ENCODE data around the gene GPRC5B. TPM values are rescaled to one million over a fixed set of nuclear protein-coding genes. Genes with fewer than 3 reads are reported as not detected.

The GPRC5B gene
- total RNA-seq, 1 experiment from 2014 or later: not detected

DNA sequence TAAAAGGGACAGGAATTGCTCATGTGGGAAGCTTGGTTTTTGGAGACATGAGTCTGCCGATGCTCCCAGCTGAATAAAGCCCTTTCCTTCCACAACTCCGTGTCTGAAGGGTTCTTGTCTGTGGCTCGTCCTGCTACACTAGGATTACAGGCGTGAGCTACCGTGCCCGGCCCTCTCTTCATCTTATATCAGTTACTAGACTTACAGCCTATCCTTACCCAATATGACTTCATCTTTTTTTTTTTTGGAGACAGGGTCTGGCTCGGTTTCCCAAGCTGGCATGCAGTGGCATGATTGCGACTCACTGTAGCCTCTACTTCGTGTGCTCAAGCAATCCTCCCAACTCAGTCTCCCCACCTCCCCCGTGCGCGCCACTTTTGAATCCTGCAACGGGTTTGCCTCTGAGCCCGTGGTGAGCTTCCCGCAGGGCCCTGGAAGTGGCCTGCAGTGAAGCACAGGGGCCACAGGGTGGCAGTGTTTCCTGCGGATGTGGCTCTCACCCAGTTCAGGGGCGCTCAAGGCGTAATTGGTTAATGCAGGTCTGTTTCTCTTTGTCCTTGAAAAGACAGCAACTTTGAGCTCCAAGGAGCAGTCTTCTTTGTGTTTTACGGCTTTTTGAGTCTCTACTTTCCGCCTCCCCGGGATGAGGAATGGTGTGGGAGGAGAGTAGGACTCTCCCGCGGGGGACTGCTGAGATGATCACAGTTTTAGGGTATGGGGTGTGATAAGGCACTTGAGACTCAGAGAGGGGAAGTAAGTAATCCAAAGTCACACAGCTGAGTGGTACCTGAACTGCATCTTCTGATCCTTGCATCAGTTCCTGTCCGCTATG, 22.7 kb upstream of the GPRC5B start:
- Histone ChIP-seq H3K9ac (ENCODE audit: low read length) (no peak overlapping the region), H3K79me2 (ENCODE audit: low read length) (no peaks in the 10 kb centered on the region), H3K9me3 (ENCODE audit: low read length) (no peaks in the 10 kb centered on the region), H3K27me3 (ENCODE audit: low read length) (no peaks in the 10 kb centered on the region), H3K9me2 (replicated peaks; ENCODE audit: insufficient read depth, low read length) (no peaks in the 10 kb centered on the region), H3K4me2 (ENCODE audit: low read depth, low read length, poor library complexity, severe bottlenecking) (no peak overlapping the region), H3K36me3 (ENCODE audit: insufficient read depth, low read length) (no peaks in the 10 kb centered on the region), H3K4me3 (ENCODE audit: low read length) (no peak overlapping the region), H4K20me1 (ENCODE audit: insufficient read depth, low read depth, low read length) (no peaks in the 10 kb centered on the region), H2AFZ (ENCODE audit: low read length) (no peak overlapping the region), H3K4me1 (ENCODE audit: low read length) (no peaks in the 10 kb centered on the region), H3K27ac (ENCODE audit: low read length) (no peak overlapping the region)
- DNase-seq: peak; percentile 79

DNA sequence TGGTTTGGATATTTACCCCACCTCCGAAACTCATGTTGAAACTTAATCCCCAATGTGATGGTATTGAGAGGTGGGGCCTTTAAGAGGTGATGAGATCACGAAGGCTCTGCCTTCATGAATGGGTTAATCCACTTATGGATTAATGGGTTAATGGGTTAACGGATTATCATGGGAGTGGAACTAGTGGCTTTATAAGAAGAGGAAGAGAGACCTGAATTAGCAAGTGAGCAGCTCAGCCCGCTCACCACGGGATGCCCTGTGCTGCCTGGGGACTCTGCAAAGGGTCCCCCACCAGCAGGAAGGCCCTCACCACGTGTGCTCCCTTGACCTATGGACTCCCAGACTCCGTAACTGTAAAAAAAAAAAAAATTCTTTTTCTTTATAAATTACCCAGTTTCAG, 16.5 kb upstream of the GPRC5B start:
- H3K27ac ChIP-seq (ENCODE audit: low read length): no peak overlapping the region
- H3K4me3 ChIP-seq (ENCODE audit: low read length): no peak overlapping the region
- H3K9me2 ChIP-seq (replicated peaks; ENCODE audit: insufficient read depth, low read length): no peaks in the 10 kb centered on the region
- no peak overlapping the region for H3K4me2 ChIP-seq (ENCODE audit: low read depth, low read length, poor library complexity, severe bottlenecking)
- H3K36me3 ChIP-seq (ENCODE audit: insufficient read depth, low read length): no peaks in the 10 kb centered on the region
- no peak for DNase-seq
- H3K9me3 ChIP-seq (ENCODE audit: low read length): no peaks in the 10 kb centered on the region
- no peaks in the 10 kb centered on the region for H3K4me1 ChIP-seq (ENCODE audit: low read length)
- H4K20me1 ChIP-seq (ENCODE audit: insufficient read depth, low read depth, low read length): no peaks in the 10 kb centered on the region
- H3K9ac ChIP-seq (ENCODE audit: low read length): no peak overlapping the region
- H2AFZ ChIP-seq (ENCODE audit: low read length): no peak overlapping the region
- no peaks in the 10 kb centered on the region for H3K27me3 ChIP-seq (ENCODE audit: low read length)
- H3K79me2 ChIP-seq (ENCODE audit: low read length): no peaks in the 10 kb centered on the region

DNA sequence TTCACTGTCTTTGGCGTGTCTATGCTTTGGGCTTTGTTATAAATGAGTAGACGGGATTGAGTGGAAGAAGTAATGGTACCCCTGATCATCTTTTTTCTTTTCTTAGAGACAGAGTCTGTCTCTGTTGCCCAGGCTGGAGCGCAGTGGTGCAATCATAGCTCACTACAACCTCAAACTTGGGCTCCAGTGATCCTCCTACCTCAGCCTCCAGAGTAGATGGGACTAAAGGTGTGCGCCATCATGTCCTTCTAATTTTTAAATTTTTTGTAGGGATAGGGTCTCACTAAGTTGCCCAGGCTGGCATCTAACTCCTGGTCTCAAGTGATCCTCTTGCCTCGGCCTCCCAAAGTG, 14.9 kb upstream of the GPRC5B start:
- H3K9me3 ChIP-seq (ENCODE audit: low read length): no peaks in the 10 kb centered on the region
- no peak overlapping the region for H3K27ac ChIP-seq (ENCODE audit: low read length)
- no peak overlapping the region for H3K4me3 ChIP-seq (ENCODE audit: low read length)
- no peak for DNase-seq
- no peak overlapping the region for H3K9ac ChIP-seq (ENCODE audit: low read length)
- H2AFZ ChIP-seq (ENCODE audit: low read length): no peak overlapping the region
- H3K4me2 ChIP-seq (ENCODE audit: low read depth, low read length, poor library complexity, severe bottlenecking): no peak overlapping the region
- no peaks in the 10 kb centered on the region for H3K79me2 ChIP-seq (ENCODE audit: low read length)
- no peaks in the 10 kb centered on the region for H3K9me2 ChIP-seq (replicated peaks; ENCODE audit: insufficient read depth, low read length)
- H3K27me3 ChIP-seq (ENCODE audit: low read length): no peaks in the 10 kb centered on the region
- no peaks in the 10 kb centered on the region for H4K20me1 ChIP-seq (ENCODE audit: insufficient read depth, low read depth, low read length)
- H3K4me1 ChIP-seq (ENCODE audit: low read length): no peaks in the 10 kb centered on the region
- H3K36me3 ChIP-seq (ENCODE audit: insufficient read depth, low read length): no peaks in the 10 kb centered on the region

DNA sequence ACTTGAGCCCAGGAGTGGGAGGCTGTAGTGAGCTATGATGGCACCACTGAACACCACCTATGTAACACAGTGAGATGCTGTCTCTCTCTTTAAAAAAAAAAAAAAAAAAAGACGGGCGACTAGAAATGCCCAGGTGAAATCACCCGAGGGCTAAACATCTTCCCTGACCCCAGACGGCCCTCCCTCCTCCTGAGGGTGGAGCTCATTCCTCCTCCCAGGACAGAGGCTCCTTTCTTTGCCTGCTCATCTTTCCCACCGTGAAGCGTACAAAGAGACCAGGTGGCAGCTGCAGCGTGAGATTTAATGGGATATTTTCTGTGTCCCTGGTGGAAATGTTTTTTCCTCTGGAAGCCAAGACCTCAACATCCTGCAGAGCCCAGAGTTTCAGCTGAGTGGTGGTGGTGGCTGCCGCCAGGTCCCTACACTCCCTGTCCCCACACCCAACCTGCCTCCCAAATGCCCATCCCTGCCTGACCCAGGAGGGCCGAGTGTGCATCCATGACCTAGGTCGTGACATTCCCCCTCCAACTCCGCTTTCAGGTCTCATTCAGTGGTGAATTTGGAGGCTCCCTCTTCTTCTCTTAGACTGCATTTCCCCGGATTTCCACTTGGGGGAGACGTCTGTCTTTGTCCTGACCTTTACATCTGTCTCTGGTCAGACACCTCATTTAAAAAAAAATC, 14.4 kb upstream of the GPRC5B start:
- Histone ChIP-seq H3K4me3 (ENCODE audit: low read length) (no peak overlapping the region), H3K9ac (ENCODE audit: low read length) (no peak overlapping the region), H3K4me1 (ENCODE audit: low read length) (no peaks in the 10 kb centered on the region), H4K20me1 (ENCODE audit: insufficient read depth, low read depth, low read length) (no peaks in the 10 kb centered on the region), H2AFZ (ENCODE audit: low read length) (no peak overlapping the region), H3K4me2 (ENCODE audit: low read depth, low read length, poor library complexity, severe bottlenecking) (no peak overlapping the region), H3K36me3 (ENCODE audit: insufficient read depth, low read length) (no peaks in the 10 kb centered on the region), H3K27ac (ENCODE audit: low read length) (no peak overlapping the region), H3K79me2 (ENCODE audit: low read length) (no peaks in the 10 kb centered on the region), H3K27me3 (ENCODE audit: low read length) (no peaks in the 10 kb centered on the region), H3K9me3 (ENCODE audit: low read length) (no peaks in the 10 kb centered on the region), H3K9me2 (replicated peaks; ENCODE audit: insufficient read depth, low read length) (no peaks in the 10 kb centered on the region)
- peak; percentile 69 for DNase-seq

DNA sequence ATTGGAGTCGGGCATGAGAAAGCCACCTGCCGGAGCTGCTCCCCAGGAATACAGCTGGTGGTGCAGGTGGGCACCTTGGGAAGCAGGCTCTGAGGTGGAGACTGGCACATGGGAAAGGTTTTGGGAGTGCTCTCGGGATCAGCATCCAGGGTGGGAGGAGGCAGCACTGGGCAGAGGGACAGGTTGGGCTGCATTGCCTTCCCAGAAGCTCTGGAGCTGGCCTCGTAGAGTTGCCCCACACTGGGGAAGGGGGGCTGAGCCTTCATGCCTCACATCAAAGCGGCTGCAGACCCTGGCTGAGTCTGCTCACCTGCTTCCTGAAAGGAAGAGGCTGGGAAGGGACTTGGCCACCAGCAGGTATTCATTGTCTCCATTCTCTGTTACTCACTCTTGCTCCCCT, 13.5 kb upstream of the GPRC5B start:
- no peak overlapping the region for H3K4me3 ChIP-seq (ENCODE audit: low read length)
- no peaks in the 10 kb centered on the region for H3K36me3 ChIP-seq (ENCODE audit: insufficient read depth, low read length)
- H4K20me1 ChIP-seq (ENCODE audit: insufficient read depth, low read depth, low read length): no peaks in the 10 kb centered on the region
- no peaks in the 10 kb centered on the region for H3K9me2 ChIP-seq (replicated peaks; ENCODE audit: insufficient read depth, low read length)
- H2AFZ ChIP-seq (ENCODE audit: low read length): no peak overlapping the region
- no peaks in the 10 kb centered on the region for H3K27me3 ChIP-seq (ENCODE audit: low read length)
- H3K9ac ChIP-seq (ENCODE audit: low read length): no peak overlapping the region
- DNase-seq: no peak
- no peak overlapping the region for H3K27ac ChIP-seq (ENCODE audit: low read length)
- H3K4me1 ChIP-seq (ENCODE audit: low read length): no peaks in the 10 kb centered on the region
- no peaks in the 10 kb centered on the region for H3K79me2 ChIP-seq (ENCODE audit: low read length)
- H3K9me3 ChIP-seq (ENCODE audit: low read length): no peaks in the 10 kb centered on the region
- no peak overlapping the region for H3K4me2 ChIP-seq (ENCODE audit: low read depth, low read length, poor library complexity, severe bottlenecking)

DNA sequence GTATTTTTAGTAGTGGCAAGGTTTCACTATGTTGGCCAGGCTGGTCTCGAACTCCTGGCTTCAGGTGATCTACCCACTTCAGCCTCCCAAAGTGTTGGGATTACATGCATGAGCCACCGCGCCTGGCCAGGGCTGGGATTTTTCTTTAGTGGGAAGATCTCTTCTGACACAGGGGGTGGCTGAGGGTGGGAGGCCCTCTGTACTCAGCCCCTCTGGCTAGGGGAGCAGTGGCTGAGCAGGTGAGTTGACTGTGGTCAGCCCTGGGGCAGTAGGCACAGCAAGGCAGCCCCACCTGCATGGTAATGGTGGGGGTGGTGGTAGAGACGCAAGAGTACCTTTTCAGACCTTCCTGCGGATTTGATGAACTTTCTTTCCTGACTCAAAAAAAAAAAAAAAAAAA, 12.3 kb upstream of the GPRC5B start:
- no peaks in the 10 kb centered on the region for H3K79me2 ChIP-seq (ENCODE audit: low read length)
- H3K27ac ChIP-seq (ENCODE audit: low read length): no peak overlapping the region
- H3K9ac ChIP-seq (ENCODE audit: low read length): no peak overlapping the region
- no peaks in the 10 kb centered on the region for H3K36me3 ChIP-seq (ENCODE audit: insufficient read depth, low read length)
- H4K20me1 ChIP-seq (ENCODE audit: insufficient read depth, low read depth, low read length): no peaks in the 10 kb centered on the region
- H3K4me1 ChIP-seq (ENCODE audit: low read length): no peaks in the 10 kb centered on the region
- no peaks in the 10 kb centered on the region for H3K27me3 ChIP-seq (ENCODE audit: low read length)
- H3K9me2 ChIP-seq (replicated peaks; ENCODE audit: insufficient read depth, low read length): no peaks in the 10 kb centered on the region
- DNase-seq: no peak
- no peaks in the 10 kb centered on the region for H3K9me3 ChIP-seq (ENCODE audit: low read length)
- H2AFZ ChIP-seq (ENCODE audit: low read length): no peak overlapping the region
- H3K4me3 ChIP-seq (ENCODE audit: low read length): no peak overlapping the region
- no peak overlapping the region for H3K4me2 ChIP-seq (ENCODE audit: low read depth, low read length, poor library complexity, severe bottlenecking)

DNA sequence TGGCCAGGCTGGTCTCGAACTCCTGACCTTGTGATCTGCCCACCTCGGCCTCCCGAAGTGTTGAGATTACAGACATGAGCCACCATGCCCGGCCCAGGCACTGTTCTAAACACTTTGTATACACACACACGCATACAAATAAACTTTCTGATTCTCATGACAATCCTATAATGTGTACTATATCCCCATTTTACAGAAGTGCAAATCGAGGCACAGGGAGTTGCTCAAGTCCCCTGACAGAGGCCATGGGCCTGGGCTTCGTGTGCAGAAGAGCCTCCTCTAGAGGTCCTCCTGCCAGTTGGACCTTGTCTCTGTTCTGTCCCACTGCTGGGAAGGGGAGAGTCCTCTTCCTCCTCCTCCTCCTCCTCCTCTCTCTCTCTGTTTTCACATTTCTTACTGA, 9.9 kb upstream of the GPRC5B start:
- Histone ChIP-seq H4K20me1 (ENCODE audit: insufficient read depth, low read depth, low read length) (no peaks in the 10 kb centered on the region), H3K36me3 (ENCODE audit: insufficient read depth, low read length) (no peaks in the 10 kb centered on the region)
- DNase-seq: no peak

DNA sequence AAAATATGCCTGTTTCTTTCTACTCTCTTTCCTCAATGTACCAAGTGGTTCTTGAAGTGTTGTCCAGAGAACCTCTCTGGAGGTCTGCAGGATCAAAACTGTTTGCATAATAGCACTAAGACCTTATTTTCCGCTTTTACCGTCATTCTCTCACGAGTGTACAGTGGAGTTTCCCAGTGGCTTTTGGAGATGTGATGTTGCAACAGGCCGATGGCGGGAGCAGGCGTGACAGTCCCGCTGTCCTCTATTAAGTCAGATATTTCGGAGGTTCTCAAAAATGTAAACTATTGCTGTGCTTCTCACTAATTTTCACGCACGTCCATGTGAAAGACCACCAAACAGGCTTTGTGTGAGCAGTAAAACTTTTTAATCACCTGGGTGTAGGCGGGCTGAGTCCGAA, 8.3 kb upstream of the GPRC5B start:
- no peak overlapping the region for H3K9ac ChIP-seq (ENCODE audit: low read length)

More for the DNA sequence above, 9.9 kb upstream of the GPRC5B start:
- Histone ChIP-seq H3K79me2 (ENCODE audit: low read length) (no peaks in the 10 kb centered on the region), H3K9me2 (replicated peaks; ENCODE audit: insufficient read depth, low read length) (no peaks in the 10 kb centered on the region), H2AFZ (ENCODE audit: low read length) (no peak overlapping the region), H3K27ac (ENCODE audit: low read length) (no peak overlapping the region), H3K9ac (ENCODE audit: low read length) (no peak overlapping the region), H3K4me3 (ENCODE audit: low read length) (no peak overlapping the region), H3K4me1 (ENCODE audit: low read length) (no peaks in the 10 kb centered on the region), H3K9me3 (ENCODE audit: low read length) (no peaks in the 10 kb centered on the region), H3K4me2 (ENCODE audit: low read depth, low read length, poor library complexity, severe bottlenecking) (no peak overlapping the region), H3K27me3 (ENCODE audit: low read length) (no peaks in the 10 kb centered on the region)

More for the DNA sequence above, 8.3 kb upstream of the GPRC5B start:
- H3K9me2 ChIP-seq (replicated peaks; ENCODE audit: insufficient read depth, low read length): no peaks in the 10 kb centered on the region
- no peaks in the 10 kb centered on the region for H3K9me3 ChIP-seq (ENCODE audit: low read length)
- H4K20me1 ChIP-seq (ENCODE audit: insufficient read depth, low read depth, low read length): no peaks in the 10 kb centered on the region
- no peaks in the 10 kb centered on the region for H3K36me3 ChIP-seq (ENCODE audit: insufficient read depth, low read length)
- no peaks in the 10 kb centered on the region for H3K79me2 ChIP-seq (ENCODE audit: low read length)
- no peak overlapping the region for H2AFZ ChIP-seq (ENCODE audit: low read length)
- H3K4me3 ChIP-seq (ENCODE audit: low read length): no peak overlapping the region
- no peak for DNase-seq
- H3K4me2 ChIP-seq (ENCODE audit: low read depth, low read length, poor library complexity, severe bottlenecking): no peak overlapping the region
- H3K27ac ChIP-seq (ENCODE audit: low read length): no peak overlapping the region
- no peaks in the 10 kb centered on the region for H3K4me1 ChIP-seq (ENCODE audit: low read length)
- H3K27me3 ChIP-seq (ENCODE audit: low read length): no peaks in the 10 kb centered on the region
